ENCODE results near the gene LSMEM2.

- no peak for TF ChIP-seq CTCF (conservative IDR thresholded peaks at IDR 0.05; ENCODE audit: low read length)
- TF ChIP-seq EZH2phosphoT487 (IDR thresholded peaks at IDR 0.05; ENCODE audit: borderline replicate concordance): no peak
Observed at GRCh38 chr3:50295553-50296431, 16.9 kb downstream of the LSMEM2 start.

All from Loucy (cell line).